ENCODE results near the gene GPR39.

- no peak for TF ChIP-seq CTCF (IDR thresholded peaks at IDR 0.05)
- no peak for TF ChIP-seq POLR2A (IDR thresholded peaks at IDR 0.05)
- TF ChIP-seq EP300 (IDR thresholded peaks at IDR 0.05) = no peak
These were observed 26.5 kb downstream of the GPR39 start for GRCh38 chr2:132443106-132443505.

Measured in tibial nerve (tissue), 4 donors.